HG02840 (cell line): ENCODE results near the gene CAPN10.

ENCODE experiments used
- ATAC-seq: cut with Tn5 transposase; IDR thresholded peaks from one replicate; pipeline ENCODE4 v1.9.1; 2021; ENCODE audit warnings: mild to moderate bottlenecking, moderate library complexity, moderate number of reproducible peaks; ENCODE audit not compliant: unreplicated experiment, low FRiP score

CAPN10 gene

GRCh38 chr2:240563951-240564560, 22.5 kb upstream of the CAPN10 start:
- ATAC-seq = no peak

- ATAC-seq = no peak
These were observed 21.8 kb upstream of the CAPN10 start for GRCh38 chr2:240564561-240565332.

GRCh38 chr2:240565333-240566202, 21.0 kb upstream of the CAPN10 start:
- peak; percentile 29 for ATAC-seq

GRCh38 chr2:240566203-240567136, 20.1 kb upstream of the CAPN10 start:
- peak; percentile 40 for ATAC-seq

DNA sequence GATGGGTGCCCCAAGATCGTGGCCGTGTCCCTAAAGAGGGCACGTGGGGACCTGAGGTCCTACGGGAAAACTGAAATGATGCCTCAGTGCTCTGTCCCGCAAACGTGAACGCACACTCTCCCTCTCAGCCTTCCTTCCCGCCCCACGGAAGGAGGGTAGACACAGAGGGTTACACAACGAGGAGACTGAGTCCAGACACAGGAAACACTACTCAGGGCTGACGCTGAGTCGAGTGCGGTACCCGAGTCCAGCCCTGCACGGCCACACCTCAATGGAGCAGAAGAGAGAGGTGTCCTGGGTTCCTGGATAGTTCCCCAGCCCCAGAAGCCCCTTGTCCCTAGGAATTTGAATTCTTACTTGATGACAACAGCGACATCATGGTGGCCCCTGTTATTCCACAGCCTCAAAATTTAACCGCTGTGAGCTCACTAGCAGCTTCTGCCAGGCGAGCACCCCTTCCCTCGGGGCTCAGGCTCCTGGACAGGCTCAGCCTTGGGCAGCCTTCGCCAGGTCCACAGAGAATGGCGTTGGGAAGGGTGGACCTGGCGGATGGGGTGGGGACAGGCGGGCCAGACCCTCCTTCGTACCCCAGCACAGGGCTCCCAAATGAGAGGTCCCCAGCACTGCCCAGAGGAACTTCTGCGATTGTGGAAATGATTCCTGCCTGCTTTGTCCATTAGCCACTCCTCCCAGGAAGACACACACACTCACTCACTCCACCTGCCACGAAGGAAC, 19.2 kb upstream of the CAPN10 start:
- ATAC-seq = no peak

DNA sequence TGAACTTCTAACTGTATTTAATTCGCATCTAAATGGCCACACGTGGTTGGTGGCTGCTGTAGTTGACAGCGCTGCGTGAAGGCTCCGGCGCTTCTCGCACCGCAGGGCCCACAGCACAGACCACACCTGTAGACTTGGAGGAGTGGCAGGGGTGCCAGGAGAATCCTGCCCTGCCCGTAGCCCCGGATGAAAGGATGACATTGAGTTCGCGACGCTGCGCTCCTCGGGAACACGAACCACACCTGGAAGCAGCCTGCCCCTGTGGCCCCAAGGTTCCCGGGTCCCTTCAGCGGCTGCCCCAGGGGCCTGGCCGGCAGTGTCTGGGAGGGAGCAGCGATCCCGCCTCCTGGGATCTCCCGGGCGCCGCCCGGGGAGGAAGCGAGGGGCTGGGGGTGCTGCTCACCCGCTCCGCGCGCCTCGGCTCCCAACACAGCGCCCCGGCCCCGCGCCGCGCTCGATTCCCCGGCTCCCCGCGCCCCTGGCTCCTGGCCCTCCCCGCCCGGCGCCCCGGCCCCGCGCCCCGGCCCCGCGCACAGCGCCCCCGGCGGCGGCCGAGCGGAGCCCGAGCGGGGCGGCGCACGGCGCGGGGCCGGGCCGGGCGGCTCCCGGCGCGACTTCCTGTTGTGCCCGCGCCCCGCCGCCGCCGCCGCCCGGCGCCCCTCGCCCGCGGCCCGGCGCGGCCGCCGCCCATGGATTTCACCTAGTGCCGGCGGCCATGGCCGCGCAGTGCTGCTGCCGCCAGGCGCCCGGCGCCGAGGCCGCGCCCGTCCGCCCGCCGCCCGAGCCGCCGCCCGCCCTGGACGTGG, 18.5 kb upstream of the CAPN10 start, which contains the start of gene RNPEPL1:
Gene RNPEPL1 (plus strand): TSS at position 613 of the 806 bp plus-strand sequence. CDS start 103 bp downstream, at position 716.
- no peak for ATAC-seq

DNA sequence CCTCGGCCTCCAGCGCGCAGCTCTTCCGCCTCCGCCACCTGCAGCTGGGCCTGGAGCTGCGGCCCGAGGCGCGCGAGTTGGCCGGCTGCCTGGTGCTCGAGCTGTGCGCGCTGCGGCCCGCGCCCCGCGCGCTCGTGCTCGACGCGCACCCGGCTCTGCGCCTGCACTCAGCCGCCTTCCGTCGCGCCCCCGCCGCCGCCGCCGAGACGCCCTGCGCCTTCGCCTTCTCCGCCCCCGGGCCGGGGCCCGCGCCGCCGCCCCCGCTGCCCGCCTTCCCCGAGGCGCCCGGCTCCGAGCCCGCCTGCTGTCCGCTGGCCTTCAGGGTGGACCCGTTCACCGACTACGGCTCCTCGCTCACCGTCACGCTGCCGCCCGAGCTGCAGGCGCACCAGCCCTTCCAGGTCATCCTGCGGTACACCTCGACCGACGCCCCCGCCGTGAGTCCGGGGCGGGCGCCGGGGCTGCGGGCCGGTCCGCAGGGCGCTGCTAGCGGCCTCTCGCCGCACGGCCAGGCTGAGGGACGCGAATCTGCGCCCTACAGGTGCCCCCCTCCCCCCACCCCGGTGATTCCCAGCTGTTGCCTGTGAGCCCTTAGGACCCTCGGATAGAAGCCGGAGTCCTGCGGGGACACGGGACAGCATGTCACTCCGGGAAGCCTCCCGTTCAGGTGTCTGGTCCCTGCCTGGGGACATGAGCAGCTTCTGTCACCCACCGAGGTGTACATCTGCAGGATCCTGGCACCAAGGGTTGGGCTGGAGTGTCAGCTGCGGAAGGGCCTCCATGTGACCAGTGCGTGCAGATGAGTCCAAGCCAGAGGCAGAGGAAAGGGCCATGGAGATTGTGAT, 17.6 kb upstream of the CAPN10 start:
- ATAC-seq = no peak

- no peak for ATAC-seq
These were observed 17.0 kb upstream of the CAPN10 start for GRCh38 chr2:240569523-240569997.

- ATAC-seq = no peak
These were observed 16.5 kb upstream of the CAPN10 start for GRCh38 chr2:240569998-240570530.

- no peak for ATAC-seq
These were observed 15.8 kb upstream of the CAPN10 start for GRCh38 chr2:240570531-240571313.

GRCh38 chr2:240571314-240571973, 15.1 kb upstream of the CAPN10 start:
- ATAC-seq = no peak

GRCh38 chr2:240572141-240573031, 14.1 kb upstream of the CAPN10 start:
- no peak for ATAC-seq

DNA sequence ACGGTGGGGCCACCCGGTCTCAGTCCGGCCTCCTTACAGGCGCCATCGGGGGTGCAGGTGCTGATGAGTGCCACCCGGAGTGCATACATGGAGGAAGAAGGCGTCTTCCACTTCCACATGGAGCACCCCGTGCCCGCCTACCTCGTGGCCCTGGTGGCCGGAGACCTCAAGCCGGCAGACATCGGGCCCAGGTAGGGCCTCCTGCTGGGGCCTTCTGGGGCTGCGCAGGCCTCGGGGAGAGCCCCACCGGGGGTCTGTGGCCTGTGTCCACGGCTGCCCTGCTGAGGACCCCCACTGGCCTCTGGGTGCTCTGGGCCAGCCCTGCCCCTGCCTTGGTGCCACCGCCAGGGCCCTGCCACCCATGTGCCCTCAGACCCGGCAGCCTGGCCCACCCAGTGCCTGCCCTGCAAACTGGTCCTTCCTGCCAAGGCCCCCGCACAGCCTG, 13.4 kb upstream of the CAPN10 start:
- no peak for ATAC-seq

DNA sequence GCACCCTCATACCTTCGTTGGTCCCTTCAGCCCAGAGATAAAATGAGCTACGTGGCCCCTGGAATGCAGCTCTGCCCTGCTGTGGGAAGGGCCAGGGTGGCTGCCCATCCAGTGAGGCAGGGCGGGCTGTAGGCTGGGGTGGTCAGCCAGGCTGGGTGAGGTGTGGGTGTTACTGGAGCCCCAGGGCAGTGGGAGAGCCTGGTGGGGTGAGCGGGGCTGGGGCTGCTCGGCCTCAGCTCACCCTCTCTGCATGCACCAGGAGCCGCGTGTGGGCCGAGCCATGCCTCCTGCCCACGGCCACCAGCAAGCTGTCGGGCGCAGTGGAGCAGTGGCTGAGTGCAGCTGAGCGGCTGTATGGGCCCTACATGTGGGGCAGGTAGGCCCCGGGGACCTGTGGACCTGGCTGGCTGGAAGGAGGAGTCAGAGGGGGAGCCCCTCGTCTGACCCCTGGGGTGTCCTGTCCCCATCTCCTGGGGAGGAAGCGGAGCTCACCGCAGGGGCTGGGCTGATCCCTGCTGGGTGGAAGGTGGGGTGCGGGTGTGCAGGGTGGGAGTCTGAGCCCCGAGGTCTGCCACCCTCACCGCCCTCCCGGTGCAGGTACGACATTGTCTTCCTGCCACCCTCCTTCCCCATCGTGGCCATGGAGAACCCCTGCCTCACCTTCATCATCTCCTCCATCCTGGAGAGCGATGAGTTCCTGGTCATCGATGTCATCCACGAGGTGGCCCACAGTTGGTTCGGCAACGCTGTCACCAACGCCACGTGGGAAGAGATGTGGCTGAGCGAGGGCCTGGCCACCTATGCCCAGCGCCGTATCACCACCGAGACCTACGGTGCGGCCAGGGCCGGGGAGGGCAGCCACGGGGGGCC, 12.8 kb upstream of the CAPN10 start:
- no peak for ATAC-seq
